HG03095 (cell line): ENCODE data around the gene LIMA1.
"Not testable (repeated sequence)": the region's sequence is repeated elsewhere in the genome, so short reads cannot be mapped to it uniquely, and the experiment has no call there.

Experiments used
- ATAC-seq: cut with Tn5 transposase; IDR thresholded peaks from one replicate; pipeline ENCODE4 v1.9.1; 2021; ENCODE audit warnings: moderate library complexity; ENCODE audit not compliant: unreplicated experiment

LIMA1 gene

DNA sequence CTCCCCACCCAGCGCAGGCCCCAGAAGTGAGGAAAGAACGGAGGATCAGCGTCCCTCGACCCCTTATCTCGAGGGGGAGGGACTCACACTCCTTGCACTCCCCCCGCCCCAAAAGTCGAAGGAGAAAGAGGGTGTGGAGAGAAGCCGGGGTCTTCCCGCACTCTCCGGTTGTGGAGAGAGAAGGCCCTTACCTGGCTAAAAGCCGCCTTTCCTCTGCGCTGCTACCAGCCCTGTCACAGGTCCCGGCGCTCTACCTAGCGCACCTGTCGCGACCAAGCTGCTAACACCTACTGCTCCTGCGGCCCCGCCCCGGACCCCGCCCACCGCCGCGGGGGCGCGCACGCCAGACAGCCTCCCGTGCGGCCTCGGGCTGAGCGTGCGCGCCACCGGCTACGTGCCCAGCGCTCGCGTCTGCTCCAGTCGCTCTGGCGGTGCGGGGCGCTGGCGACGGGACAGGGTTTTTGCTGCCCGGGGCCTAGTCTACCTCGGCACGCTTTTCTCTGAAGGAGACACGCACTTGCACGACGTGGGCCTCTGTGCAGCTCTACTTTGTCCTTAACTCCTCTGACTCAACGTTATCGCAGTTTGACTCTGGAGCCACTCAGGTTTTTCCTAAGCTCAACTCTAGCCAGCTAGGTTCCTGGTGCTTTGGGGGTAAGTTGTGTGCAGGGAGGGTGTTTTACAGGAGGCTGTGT, at the start of gene LIMA1:
Gene LIMA1 (minus strand): TSS at position 292 of the 695 bp plus-strand sequence. CDS start 34,769 bp downstream, outside the sequence.
- peak; percentile 90 for ATAC-seq

- ATAC-seq = no peak
These were observed 48.4 kb upstream of the LIMA1 start for GRCh38 chr12:50331745-50332144.

DNA sequence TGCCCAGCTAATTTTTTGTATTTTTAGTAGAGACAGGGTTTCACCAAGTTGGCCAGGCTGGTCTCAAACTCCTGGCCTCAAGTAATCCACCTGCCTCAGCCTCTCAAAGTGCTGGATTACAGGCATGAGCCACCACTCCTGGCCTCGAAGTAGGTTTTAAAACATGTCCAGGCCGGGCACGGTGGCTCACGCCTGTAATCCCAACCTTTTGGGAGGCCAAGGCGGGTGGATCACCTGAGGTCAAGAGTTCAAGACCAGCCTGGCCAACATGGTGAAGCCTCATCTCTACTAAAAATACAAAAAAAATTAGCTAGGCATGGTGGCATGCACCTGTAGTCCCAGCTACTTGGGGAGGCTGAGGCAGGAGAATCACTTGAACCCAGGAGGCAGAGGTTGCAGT, 45.3 kb upstream of the LIMA1 start:
- ATAC-seq = not testable (repeated sequence)

DNA sequence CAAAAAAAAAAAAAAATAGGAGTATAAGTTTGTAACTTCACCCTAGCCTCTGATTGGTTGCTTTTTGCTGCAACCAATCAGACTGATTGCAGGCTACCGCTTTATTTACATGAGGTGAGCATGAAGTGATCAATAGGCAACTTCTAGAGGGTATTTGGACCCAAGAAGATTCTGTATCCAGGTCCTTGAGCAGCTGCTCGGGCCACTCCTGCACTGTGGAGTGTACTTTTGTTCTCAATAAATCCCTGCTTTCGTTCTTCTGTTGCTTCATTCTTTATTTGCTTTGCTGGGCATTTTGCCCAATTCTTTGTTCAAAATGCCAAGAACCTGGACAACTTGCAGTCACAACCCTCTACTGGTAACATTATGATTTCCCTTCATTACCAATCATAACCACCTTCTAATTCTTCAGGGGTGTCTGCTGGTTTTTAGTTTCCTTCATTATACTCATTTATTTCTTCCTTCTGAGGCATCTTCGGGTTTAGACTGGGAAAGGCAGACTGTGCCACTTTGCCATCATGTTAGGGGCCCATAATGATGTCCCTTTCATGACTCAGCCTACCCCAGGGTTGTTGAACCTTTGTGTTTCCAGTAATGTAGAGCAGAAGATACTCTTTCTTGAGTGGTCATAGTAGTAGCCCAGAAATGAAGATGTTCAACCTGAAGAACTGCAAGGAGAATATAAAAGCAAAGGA, 43.4 kb upstream of the LIMA1 start:
- ATAC-seq = no peak

DNA sequence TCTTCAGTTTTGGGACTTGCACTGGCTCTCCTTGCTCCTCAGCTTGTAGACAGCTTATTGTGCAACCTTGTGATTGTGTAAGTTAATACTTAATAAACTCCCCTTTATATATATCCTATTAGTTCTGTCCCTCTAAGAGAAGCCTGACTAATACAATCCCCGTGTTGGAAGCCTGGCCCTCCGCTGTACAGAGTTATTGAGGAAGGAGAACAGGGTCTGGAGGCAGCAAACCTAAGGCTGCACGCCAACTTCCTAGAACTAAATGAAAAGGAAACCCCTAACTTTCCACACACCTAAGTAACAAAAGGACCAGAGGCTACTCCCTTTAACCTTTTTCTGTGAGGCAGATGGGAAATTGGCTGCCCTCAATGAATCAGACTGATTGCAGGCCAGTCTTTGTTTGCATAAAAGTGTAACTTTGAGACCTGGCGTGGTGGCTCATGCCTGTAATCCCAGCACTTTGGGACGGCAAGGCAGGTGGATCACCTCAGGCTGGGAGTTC, 42.6 kb upstream of the LIMA1 start:
- no peak for ATAC-seq

GRCh38 chr12:50324770-50325169, 41.5 kb upstream of the LIMA1 start:
- not testable (repeated sequence) for ATAC-seq

- not testable (repeated sequence) for ATAC-seq
These were observed 40.8 kb upstream of the LIMA1 start for GRCh38 chr12:50324077-50324476.

- no peak for ATAC-seq
These were observed 38.9 kb upstream of the LIMA1 start for GRCh38 chr12:50322206-50322605.

DNA sequence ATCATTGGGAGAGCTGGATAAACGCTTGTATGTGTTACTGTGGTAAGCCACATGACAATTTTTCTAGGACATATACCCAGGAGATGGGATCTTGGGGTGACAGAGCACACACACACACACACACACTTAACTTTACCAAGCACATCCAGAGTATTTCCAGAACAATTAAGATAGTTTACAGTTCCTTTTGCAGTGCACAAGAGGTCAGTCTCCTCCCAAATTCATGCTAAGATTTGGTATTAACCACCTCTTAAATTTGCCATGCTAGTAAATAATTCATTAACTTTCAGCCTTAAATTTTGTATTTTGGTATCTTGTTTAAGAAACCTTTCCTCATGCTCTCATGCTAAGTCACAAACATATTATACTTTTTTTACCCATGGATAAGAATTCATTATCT, 33.9 kb upstream of the LIMA1 start:
- no peak for ATAC-seq

DNA sequence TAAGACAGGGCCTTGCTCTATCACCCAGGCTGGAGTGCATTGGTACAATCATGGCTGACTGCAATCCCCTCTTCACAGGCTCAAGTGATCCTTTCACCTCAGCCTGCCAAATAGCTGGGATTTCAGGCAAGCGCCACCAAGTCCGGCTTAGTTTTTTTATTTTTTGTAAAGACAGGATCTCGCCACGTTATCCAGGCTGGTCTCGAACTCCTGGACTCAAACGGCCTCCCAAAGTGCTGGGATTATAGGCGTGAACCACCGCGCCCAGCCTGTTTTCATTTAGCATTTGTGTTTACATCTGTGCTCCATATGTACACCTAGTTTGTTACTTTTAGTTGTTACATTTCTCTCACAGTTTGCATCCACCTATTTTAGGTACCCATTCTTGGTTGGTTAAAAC, 32.5 kb upstream of the LIMA1 start:
- ATAC-seq = no peak

DNA sequence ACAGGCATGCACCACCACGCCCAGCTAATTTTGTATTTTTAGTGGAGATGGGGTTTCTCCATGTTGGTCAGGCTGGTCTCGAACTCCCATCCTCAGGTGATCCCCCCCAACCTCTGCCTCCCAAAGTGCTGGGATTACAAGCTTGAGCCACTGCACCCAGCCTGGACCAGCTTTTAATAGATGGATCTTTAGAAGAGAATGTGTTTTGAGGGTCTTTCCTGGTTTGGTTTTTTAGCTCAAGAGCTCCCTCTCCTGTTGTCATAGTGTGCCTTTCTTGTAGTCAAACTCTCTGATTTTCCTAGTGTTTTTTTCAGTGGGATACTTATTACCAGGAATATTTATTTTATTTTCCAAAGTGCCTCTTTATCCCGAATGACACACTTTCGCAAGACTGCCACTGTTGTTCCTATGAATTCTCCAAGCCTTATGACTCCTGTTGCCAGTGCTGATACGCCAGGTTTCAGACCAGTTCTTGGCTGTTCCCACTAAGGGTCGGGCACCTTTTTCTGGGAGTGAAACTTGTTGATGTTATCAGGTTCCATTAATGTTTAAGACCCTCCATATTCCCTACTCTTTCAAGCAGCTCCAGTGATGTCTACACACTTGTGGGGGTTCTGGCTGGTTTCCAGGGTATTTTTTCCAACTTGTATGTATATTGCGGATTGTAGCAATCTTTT, 31.5 kb upstream of the LIMA1 start:
- no peak for ATAC-seq

DNA sequence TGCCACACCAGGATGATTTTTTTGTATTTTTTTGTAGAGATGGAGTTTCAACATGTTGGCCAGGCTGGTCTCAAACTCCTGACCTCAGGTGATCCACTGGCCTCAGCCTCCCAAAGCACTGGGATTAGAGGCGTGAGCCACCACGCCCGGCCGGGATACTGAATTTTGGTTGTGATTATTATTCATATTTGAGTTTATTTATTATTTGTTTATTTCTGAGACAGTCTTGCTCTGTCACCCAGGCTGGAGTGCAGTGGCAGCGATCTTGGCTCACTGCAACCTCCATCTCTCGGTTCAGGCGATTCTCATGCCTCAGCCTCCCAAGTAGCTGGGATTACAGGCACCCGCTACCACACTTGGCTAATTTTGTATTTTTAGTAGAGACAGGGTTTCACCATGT, 30.7 kb upstream of the LIMA1 start:
- not testable (repeated sequence) for ATAC-seq

DNA sequence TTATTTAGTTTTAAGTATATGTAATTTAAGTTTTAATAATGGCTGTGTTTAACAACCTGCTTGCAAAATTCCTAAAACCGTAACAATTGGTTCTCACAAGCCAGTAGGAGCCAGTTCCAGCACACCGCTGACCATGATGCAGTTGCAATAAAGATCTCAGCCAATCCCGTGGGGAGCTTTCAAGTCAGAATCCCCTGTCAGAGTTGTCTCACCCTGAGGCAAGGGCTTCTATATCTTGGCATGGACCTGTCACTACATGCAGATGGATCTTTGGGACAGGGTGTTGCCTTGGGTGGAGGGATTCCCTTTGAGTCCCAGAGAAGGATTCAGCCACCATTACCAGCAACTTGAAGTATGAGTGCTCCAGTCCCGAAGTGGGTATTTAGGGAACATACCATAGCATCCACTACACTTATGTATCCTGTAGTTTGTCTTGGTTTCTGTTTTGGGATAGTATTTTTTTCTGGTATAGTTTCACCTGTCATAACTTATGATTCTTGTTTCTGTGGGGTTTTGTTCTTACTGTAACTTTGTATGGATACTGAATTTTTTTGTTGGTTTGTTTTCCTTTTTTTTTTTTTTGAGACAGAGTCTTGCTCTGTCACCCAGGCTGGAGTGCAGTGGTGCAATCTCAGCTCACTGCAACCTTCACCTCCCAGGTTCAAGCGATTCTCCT, 30.1 kb upstream of the LIMA1 start:
- ATAC-seq = no peak

- ATAC-seq = not testable (repeated sequence)
These were observed 28.7 kb upstream of the LIMA1 start for GRCh38 chr12:50311858-50312609.

GRCh38 chr12:50309950-50310349, 26.6 kb upstream of the LIMA1 start:
- no peak for ATAC-seq

DNA sequence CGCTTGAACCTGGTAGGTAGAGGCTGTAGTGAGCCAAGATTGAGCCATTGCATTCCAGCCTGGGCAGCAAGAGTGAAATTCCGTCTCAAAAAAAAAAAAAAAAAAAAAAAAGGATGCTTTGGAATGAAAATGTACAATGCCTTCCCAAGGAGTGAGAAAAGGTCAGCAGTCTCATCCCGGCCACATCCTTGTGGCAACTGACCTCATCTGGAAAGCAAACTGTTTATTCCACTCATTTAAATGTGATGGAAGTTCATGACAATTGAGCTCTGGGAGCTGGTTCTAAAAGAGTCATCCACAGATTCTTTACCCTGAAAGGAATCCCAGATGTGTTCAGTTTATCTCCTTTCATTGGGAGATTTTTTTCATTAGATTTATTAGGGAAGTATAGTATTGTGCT, 19.4 kb upstream of the LIMA1 start:
- ATAC-seq = no peak

DNA sequence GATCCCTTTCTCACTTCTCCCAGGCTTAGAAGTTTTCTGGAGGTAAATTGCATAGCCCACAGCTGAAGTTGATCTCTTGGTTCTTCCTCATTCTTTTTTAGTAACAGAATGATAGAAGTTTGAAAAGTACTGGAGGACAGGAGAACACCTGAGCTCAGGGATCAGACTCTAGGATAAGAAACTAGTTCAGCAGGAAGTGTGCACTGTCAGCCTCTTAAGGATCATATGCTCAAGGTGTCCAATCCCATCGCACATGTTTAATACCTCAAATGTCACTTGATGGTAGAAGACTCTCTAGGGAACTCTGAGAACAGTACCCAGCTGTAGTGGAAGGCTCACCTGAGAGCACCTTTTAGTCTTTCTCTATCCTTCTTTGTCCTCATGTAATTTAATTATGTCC, 14.7 kb upstream of the LIMA1 start:
- no peak for ATAC-seq

- no peak for ATAC-seq
These were observed 13.7 kb upstream of the LIMA1 start for GRCh38 chr12:50297027-50297426.

DNA sequence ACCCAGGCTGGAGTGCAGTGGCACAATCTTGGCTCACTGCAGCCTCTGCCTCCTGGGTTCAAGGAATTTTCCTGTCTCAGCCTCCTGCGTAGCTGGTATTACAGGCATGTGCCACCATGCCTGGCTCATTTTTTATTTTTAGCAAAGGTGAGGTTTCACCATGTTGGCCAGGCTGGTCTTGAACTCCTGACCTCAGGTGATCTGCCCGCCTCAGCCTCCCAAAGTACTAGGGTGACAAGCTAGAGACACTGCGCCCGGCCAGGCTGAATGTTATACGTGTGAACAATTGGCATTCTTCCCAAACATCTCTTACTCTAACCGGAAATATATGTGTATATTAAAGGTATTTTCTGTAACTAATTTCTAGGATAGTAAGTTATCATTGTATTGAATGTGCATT, 13.2 kb upstream of the LIMA1 start:
- ATAC-seq = no peak

GRCh38 chr12:50291377-50291776, 8.1 kb upstream of the LIMA1 start:
- no peak for ATAC-seq

DNA sequence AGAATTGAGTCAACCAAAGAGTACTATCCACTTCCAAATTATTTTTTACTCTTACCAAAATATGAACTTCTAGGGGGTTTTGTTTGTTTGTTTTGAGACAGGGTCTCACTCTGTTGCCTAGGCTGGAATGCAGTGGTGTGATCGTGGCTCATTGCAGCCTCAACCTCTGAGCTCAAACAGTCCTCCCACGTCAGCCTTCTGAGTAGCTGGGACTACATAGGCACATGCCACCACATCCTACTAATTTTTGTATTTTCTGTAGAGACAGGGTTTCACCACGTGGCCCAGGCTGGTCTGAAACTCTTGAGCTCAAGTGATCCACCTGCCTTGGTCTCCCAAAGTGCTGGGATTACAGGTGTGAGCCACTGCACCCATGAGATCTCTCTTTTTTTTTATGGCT, 7.4 kb upstream of the LIMA1 start:
- not testable (repeated sequence) for ATAC-seq
